UCSD-AML1 (cell line): ENCODE results near the gene KPNA2.
"Not testable (repeated sequence)": the region's sequence is repeated elsewhere in the genome, so short reads cannot be mapped to it uniquely, and the experiment has no call there.

ENCODE experiments used
- DNase-seq: peaks from one replicate; lab custom pipeline; 2025; ENCODE audit not compliant: unreplicated experiment; lab: John Stamatoyannopoulos, UW

Gene KPNA2

GRCh38 chr17:68054296-68054900 is 18.9 kb downstream of the KPNA2 start:
- DNase-seq, result peak; percentile 23

- peak; percentile 11 for DNase-seq
Measured at GRCh38 chr17:68057531-68057952, 22.0 kb downstream of the KPNA2 start.

GRCh38 chr17:68060336-68060735 is 24.8 kb downstream of the KPNA2 start:
- no peak for DNase-seq

- DNase-seq, result no peak
Measured at GRCh38 chr17:68061512-68062313, 26.2 kb downstream of the KPNA2 start.

DNA sequence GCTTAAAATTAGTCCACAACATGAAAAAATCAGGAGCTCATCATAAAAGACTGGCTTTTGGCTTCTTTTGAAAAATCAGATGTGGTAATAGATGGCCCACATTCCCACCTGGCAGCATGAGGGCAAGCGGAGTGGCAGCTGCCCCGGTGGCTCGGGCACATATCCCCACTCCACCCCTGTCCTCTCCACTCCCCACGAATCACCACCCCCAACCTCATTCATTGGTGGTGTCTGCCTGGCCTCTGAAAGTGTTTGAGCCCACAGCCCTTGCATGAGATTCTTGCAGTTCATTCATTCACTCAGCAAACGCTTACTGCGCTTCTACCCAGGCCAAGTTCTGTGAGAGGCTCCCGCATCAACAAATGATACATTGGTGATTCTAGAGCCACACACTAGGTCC is 29.8 kb downstream of the KPNA2 start:
- not testable (repeated sequence) for DNase-seq

- DNase-seq, result not testable (repeated sequence)
Measured at GRCh38 chr17:68068512-68068911, 33.0 kb downstream of the KPNA2 start.

- DNase-seq, result peak; percentile 35
Measured at GRCh38 chr17:68070582-68071444, 35.3 kb downstream of the KPNA2 start.

- no peak for DNase-seq
Measured at GRCh38 chr17:68074279-68074678, 38.7 kb downstream of the KPNA2 start.

DNA sequence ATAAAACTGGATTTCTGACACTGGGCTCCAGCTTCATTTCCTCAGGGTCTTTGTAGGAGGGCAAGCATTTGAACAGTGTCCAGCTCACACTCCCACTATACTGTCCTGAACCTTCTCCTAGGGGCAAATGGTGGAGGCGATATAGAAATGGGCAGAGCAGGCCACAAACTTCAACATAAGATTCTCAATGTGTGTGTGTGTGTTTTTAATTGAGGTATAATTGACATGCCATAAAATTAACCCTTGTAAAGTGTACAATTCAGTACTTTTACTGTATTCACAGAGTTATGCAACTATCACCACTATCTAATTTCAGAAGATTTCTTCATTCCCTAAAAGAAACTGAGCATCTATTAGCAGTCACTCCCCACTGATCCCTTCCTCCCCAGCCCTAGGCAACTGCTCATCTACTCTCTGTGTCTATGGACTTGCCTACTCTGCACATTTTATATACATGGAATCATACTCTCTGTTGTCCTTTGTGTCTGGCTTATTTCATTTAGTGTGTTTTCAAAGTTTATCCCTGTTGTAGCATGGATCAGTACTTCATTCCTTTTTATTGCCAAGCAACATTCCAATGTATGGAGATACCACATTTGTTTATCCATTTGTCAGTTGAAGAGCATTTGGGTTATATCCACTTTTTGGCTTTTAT is 40.5 kb downstream of the KPNA2 start:
- not testable (repeated sequence) for DNase-seq

GRCh38 chr17:68077498-68077897 is 42.0 kb downstream of the KPNA2 start:
- not testable (repeated sequence) for DNase-seq

GRCh38 chr17:68080411-68081150 is 45.0 kb downstream of the KPNA2 start:
- DNase-seq, result no peak

- not testable (repeated sequence) for DNase-seq
Measured at GRCh38 chr17:68081305-68082265, 46.0 kb downstream of the KPNA2 start.

- no peak for DNase-seq
Measured at GRCh38 chr17:68085771-68086381, 50.3 kb downstream of the KPNA2 start.

DNA sequence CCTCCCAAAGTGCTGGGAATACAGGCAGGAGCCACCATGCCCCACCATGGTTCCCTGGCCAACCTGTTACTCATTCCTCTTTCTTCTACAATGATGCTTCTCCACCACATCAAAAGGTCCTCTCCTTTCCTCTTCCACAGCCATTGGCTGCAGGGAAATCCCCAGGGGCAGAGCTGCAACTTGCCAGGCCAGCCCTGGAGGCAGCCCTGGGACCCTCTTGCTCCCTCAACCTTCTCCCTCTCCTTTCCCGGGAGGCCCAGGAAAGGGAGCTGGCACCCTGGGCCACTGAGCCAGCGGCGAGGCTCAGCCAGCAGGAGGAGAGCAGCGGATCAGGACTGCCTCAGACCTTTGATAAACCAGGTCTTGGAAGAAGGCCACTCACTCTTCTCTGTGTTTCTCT is 51.1 kb downstream of the KPNA2 start:
- DNase-seq, result not testable (repeated sequence)

- peak; percentile 39 for DNase-seq
Measured at GRCh38 chr17:68087131-68087623, 51.6 kb downstream of the KPNA2 start.

DNA sequence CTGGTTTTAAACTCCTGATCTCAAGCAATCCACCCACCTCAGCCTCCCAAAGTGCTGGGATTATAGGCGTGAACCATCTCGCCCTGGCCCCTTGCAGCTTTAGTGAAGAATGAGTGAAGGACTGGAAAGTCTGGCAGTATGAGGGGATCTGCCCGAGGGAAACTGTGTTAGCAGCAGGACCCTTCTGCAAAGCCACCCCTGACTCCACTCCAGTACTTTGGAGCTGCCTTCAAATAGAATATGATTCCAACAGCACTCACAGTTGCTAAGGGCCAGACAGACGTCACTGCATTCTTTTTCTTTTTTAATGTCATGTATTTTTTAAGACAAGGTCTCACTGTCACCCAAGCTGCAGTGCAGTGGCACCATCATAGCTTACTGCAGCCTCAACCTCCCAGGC is 52.3 kb downstream of the KPNA2 start:
- no peak for DNase-seq

DNA sequence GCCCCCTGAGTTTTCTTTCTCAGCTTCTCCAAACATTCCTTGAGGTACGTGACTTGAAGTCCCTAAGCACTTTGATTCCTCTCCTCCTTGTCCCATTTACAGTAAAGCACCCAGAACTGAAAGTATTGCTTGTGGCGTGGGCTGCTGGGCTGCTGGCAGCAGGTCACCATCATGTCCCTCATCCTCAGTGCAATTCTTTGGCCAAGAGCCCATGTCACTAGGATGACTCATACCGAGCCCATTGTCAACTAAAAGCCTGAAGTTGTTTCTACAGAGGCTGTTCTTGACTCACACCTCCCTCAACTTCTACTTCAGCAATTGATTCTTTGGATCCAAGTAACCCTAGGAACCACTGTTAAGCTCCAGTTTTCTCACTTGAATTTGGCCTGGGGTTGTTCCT is 54.3 kb downstream of the KPNA2 start:
- DNase-seq, result no peak

DNA sequence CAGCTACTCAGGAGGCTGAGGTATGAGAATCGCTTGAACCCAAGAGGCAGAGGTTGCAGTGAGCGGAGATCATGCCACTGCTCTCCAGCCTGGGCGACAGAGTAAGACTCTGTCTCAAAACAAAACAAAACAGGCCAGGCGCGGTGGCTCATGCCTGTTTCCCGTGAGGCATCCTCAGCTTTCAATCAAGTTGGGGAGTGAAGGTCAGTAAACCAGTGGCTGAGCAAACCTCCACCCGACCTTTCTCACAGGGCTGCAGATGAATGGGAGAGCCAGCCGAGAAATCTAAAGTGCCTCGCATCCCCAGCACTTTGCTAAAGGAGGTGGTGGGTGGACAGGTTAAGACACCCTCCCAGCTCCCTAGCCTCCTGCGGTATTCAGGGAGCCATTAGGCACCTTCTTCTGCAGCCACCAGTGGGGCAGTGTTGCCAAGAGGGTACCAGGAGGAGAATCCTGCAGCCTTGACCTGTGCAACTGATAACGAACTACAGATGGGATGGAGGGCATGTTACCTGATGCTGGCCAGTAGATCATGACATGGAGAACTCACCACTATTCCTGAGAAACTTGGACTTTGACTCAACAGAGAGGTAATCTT is 59.0 kb downstream of the KPNA2 start:
- DNase-seq, result no peak
